Muscle layer of duodenum (tissue), 2 donors: Measurements from ENCODE around the gene RAD54L2.
A peak's percentile ranks its signal among the peaks of the same experiment; 100 is the strongest.
"Not testable (repeated sequence)": the region's sequence is repeated elsewhere in the genome, so short reads cannot be mapped to it uniquely, and the experiment has no call there.

Source experiments
- H3K27ac ChIP-seq: one replicate; pipeline ENCODE4 v1.7.0; 2013; ENCODE audit warnings: mild to moderate bottlenecking, low read length
- H3K27me3 ChIP-seq: one replicate; pipeline ENCODE4 v1.7.0; 2013; ENCODE audit warnings: low read depth, mild to moderate bottlenecking, control low read depth, low read length
- H3K36me3 ChIP-seq, 2 donors: one replicate each; pipeline ENCODE4 v1.7.0; 2013; ENCODE audit warnings: low read length in 2 of 2, control low read depth in 1 of 2, mild to moderate bottlenecking in 1 of 2; ENCODE audit not compliant: insufficient read depth in 2 of 2, control insufficient read depth in 1 of 2
- H3K4me1 ChIP-seq, 2 donors: one replicate each; pipeline ENCODE4 v1.7.0; 2013; ENCODE audit warnings: low read length in 2 of 2, mild to moderate bottlenecking in 2 of 2, control low read depth in 1 of 2, moderate library complexity in 1 of 2; ENCODE audit not compliant: insufficient read depth in 2 of 2, control insufficient read depth in 1 of 2
- H3K4me3 ChIP-seq, 2 donors: one replicate each; pipeline ENCODE4 v1.7.0; 2013; ENCODE audit warnings: low read length in 2 of 2, low read depth in 1 of 2, mild to moderate bottlenecking in 1 of 2
- H3K9me3 ChIP-seq, 2 donors: one replicate each; pipeline ENCODE4 v1.7.0; 2013; ENCODE audit warnings: low read length in 2 of 2, control low read depth in 1 of 2, mild to moderate bottlenecking in 1 of 2; ENCODE audit not compliant: control insufficient read depth in 1 of 2
- donor health status: healthy.

Gene RAD54L2

DNA sequence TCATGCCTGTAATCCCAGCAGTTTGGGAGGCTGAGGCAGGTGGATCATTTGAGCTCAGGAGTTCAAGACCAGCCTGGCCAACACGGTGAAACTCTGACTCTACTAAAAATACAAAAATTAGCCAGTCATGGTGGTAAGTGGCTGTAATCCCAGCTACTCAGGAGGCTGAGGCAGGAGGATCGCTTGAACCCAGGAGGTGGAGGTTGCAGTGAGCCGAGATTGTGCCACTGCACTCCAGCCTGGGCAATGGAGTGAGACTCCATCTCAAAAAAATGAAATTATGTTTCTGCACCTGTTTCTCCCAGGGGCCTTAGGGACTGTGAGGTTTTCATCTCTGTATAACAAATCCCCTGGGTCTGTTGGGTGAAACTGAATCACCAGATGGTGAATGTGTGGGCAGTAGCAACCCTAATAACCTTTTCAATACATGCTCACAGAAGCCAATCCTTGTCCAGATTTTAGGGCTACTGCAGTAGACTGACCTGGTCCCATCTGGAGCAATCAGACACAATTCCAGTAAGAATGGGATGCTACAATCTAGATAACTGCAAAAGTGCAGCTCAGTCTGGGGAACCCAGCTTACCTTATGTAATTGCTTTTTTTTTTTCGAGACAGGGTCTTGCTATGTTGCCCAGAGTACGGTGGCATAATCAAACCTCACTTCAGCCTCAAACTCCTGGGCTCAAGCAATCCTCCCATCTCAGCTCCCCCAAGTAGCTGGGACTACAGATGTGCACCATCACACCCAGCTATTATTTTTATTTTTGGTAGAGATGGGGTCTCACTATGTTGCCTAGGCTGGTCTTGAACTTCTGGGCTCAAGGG lies 17.4 kb upstream of the RAD54L2 start:
- H3K9me3 ChIP-seq, H3K27me3 ChIP-seq, H3K4me3 ChIP-seq: not testable (repeated sequence)

DNA sequence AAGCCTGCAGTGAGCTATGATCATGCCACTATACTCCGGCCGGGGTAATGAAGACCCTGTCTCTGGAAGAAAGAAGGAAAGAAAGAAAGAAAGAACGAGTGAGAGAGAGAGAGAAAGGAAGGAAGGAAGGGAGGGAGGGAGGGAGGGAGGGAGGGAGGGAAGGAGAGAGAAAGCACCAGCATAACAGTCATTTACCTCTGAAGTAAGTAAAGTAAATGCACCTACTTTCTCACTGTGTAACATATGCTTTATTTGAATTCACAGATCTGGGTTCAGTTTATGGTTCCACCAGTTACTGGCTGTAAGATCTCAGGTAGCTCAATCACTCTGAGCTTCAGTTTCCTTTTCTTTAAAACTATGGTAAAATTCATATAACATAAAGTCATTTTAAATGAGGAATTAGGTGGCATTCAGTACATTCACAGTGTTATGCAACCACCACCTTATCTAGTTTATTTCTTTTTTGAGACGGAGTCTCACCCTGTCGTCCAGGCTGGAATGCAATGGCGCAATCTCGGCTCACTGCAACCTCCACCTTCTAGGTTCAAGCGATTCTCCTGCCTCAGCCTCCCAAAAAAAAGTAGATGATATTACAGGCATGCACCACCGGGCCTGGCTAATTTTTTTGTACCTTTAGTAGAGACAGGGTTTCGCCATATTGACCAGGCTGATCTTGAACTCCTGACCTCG lies 16.1 kb upstream of the RAD54L2 start:
- Histone ChIP-seq H3K27me3 (no peaks in the 10 kb centered on the region), H3K36me3 (no peaks in the 10 kb centered on the region), H3K27ac (no peak overlapping the region), H3K9me3 (no peaks in the 10 kb centered on the region), H3K4me3 (no peak overlapping the region), H3K4me1 (no peaks in the 10 kb centered on the region)

More for the DNA sequence above, 17.4 kb upstream of the RAD54L2 start:
- not testable (repeated sequence) for H3K36me3 ChIP-seq, H3K27ac ChIP-seq, H3K4me1 ChIP-seq

DNA sequence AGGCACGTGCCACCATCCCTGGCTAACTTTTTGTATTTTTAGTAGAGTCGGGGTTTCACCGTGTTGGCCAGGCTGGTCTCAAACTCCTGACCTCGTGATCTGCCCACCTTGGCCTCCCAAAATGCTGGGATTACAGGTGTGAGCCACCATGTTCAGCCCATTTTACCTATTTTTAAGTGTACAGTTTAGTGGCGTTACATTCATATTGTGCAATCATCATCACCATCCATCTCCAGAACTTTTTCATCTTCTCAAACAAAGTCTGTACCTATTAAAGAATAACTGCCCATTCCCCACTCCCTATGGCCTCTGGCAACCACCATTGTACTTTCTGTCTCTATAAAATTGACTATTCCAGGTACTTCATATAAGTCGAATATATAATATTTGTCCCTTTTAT lies 13.6 kb upstream of the RAD54L2 start:
- not testable (repeated sequence) for H3K36me3 ChIP-seq, H3K27ac ChIP-seq, H3K27me3 ChIP-seq, H3K4me1 ChIP-seq, H3K9me3 ChIP-seq, H3K4me3 ChIP-seq

DNA sequence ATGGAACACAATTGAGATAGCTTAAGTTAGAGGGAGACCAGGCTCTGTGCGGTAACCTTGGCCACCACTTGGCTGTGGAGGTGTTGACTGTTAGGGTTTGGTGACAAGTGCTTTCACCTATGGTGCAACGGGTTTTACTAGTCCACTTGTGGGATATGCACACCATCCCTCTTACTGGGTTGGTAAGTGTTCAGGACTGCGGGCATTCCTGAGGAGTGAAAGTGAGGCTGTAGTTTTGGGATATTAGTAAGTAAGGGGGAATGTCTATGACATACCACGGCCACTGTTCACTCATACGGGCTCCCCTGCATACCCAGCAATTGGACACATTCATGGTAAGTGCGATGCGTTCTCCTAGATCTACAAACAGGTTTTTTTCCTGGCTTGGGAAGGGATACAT lies 8.0 kb upstream of the RAD54L2 start:
- H3K36me3 ChIP-seq = no peaks in the 10 kb centered on the region
- H3K27me3 ChIP-seq = no peaks in the 10 kb centered on the region
- H3K27ac ChIP-seq = no peak overlapping the region
- H3K4me3 ChIP-seq = no peak overlapping the region
- no peaks in the 10 kb centered on the region for H3K9me3 ChIP-seq
- H3K4me1 ChIP-seq = no peaks in the 10 kb centered on the region

DNA sequence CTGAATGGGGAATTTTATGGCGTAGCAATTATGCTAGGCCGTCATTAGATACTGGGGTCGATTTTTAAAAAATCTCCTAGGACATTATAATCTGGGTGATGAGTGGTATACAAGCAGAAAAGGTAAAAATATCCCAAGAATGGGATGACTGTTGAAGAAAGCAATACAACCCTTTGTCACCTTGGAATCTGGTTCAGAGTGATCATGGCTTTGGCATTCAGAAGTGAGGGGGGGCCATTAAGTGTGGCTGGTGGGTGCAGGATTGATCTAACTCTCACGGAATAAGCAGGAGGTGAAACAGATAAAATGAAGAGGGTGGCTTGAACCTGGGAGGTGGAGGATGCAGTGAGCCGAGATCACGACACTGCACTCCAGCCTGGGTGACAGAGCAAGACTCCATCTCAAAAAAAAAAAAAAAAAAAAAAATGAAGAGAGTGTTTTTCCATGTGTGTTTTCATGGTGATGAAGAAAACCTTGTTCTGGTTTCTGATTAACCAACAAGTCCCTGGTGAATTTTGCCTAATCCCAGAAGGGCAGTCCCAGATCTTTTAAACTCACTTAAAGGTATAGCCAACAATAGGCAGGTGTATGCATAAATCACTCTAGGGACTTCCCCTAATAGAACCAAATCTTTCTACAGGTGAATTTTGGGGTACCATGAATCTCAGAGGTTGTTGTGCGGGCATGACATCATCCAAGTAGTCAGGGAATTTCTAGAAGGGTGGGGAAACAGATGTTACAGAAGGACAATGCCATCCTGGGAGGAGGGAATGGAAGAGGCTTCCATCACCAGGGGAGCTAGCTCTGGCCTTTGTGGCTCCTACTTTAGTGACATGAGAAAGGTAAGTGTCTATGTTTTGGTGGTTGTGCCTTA lies 3.1 kb upstream of the RAD54L2 start:
- Histone ChIP-seq H3K27ac (no peak overlapping the region), H3K4me1 (peaks cover 15 to 17% of the 10 kb centered on the region in 2 donors), H3K36me3 (no peaks in the 10 kb centered on the region), H3K27me3 (no peaks in the 10 kb centered on the region), H3K4me3 (no peak overlapping the region), H3K9me3 (no peaks in the 10 kb centered on the region)

DNA sequence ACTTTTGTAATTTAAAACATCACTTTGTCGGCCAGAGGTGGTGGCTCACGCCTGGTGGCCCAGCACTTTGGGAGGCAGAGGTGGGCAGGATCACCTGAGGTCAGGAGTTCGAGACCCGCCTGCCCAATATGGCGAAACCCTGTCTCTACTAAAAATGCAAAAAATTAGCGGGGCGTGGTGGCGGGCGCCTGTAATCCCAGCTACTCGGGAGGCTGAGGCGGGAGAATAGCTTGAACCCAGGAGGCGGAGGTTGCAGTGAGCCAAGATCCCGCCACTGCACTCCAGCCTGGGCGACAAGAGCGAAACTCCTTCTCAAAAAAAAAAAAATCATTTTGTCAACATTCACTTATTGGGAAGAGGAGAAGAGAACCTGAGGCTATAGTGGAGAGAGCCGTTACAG lies 888 bp upstream of the RAD54L2 start:
- not testable (repeated sequence) for H3K27me3 ChIP-seq, H3K36me3 ChIP-seq, H3K9me3 ChIP-seq
- peak overlapping the region; percentile 91 for H3K27ac ChIP-seq
- peak overlapping the region; percentile 94 to 96 for H3K4me3 ChIP-seq
- H3K4me1 ChIP-seq = peaks cover 17 to 18% of the 10 kb centered on the region in 2 donors

DNA sequence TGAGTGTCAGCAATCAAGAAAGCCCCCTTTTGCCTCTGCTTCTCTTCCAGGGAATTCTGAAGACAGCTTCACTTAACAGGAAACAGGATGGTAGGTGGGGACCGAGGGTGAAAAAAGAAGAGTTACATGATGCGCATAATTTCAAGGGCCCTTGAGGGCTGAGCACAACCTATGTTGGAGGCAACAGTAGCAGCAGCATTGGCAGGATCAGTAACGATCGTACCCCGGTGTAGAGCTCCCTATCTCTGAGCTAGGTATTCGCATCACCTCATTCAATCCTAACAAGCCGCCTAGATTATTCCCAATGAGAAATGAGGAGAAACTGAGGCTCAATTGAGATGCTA lies 432 bp upstream of the RAD54L2 start:
- peaks cover 3% of the 10 kb centered on the region in 2 donors for H3K36me3 ChIP-seq
- peak overlapping the region; percentile 91 for H3K27ac ChIP-seq
- H3K9me3 ChIP-seq = no peaks in the 10 kb centered on the region
- H3K27me3 ChIP-seq = no peaks in the 10 kb centered on the region
- peaks cover 17 to 18% of the 10 kb centered on the region in 2 donors for H3K4me1 ChIP-seq
- peak overlapping the region; percentile 94 to 96 for H3K4me3 ChIP-seq

DNA sequence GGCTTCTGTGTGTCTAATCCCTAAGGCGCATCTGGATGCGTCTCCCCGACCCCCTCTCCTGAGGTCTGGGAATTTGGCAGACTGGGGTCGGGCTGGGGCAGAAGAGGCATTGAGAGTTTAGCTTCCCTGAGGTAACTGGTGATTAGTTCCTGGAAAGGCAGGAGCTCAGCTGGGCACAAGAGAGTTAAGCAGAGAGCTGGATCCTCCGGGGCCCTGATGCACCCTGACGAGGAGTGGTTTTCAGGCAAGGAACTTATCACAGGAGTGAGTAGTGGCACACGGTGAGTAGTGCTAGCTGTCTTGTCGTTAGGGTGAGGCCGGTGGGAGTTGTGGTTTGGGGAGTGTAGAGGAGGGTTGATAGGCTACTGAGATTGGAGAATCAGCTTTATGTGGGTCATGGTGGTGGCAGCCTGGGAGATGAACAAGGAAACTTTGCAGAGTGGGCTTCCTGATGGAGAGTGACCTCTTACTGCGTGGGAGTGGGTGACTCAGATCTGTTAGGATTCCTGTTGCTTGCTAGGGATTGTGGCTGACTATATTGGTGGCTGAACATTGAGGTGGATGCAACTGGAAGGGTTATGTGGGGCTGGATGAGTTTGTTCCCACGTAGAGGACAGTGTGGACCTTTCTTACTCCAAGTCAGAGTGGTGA lies 897 bp downstream of the RAD54L2 start:
- Histone ChIP-seq H3K9me3 (no peaks in the 10 kb centered on the region), H3K4me3 (peak overlapping the region; percentile 49 to 96), H3K4me1 (peaks cover 17 to 18% of the 10 kb centered on the region in 2 donors), H3K27me3 (no peaks in the 10 kb centered on the region), H3K36me3 (peaks cover 3% of the 10 kb centered on the region in 2 donors), H3K27ac (peak overlapping the region; percentile 42)

DNA sequence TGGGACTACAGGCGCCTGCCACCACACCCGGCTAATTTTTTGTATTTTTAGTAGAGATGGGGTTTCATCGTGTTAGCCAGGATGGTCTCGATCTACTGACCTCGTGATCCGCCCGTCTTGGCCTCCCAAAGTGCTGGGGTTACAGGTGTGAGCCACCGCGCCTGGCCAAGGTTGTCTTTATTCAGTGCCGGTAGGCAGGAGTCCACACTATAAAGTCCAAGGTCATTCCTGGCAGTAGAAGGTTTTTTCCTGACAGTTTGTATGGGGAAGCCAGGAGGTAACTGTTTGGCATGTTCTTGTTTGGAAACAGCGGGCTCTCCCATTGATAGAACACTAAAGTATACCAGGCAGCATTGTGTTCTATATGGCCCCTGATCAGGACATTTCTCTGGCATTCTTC lies 4.1 kb downstream of the RAD54L2 start:
- H3K4me3 ChIP-seq, H3K9me3 ChIP-seq, H3K27me3 ChIP-seq, H3K27ac ChIP-seq, H3K36me3 ChIP-seq: not testable (repeated sequence)
- H3K4me1 ChIP-seq = peaks cover 15 to 17% of the 10 kb centered on the region in 2 donors

DNA sequence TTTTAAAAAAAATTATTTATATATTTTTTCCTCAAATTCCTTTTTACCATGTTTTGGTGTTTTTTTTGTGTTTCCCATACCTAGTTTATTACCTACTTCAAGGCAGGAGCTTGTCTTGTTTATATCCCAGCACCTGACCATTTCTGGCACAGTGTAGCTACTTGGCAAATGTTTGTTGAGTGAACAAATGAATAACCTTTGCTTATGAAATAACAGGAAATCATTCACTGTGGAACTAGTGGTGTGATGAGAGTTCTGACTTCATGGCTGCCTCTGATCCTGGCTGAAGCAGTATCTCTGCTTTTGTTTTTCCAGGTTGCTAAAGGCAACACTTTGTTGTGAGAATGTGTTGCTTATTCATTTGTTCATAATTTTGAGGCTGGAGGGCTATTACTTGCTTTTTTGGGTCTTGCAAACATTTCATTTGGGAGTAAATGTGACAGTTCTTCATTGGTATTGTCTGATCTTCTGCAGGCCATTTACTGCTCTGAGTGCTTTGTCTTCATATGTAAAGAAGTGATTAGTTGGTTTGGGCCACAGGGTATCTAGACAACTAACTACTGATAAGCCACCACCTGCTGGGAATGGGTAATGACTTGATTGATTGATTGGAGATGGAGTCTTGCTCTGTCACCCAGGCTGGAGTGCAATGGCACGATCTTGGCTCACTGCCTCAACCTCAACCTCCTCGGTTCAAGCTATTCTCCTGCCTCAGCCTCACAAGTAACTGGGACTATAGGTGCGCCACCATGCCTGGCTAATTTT lies 5.7 kb downstream of the RAD54L2 start:
- Histone ChIP-seq H3K4me3 (no peak overlapping the region), H3K27ac (no peak overlapping the region), H3K4me1 (peaks cover 10 to 11% of the 10 kb centered on the region in 2 donors), H3K27me3 (no peaks in the 10 kb centered on the region), H3K36me3 (peaks cover 3 to 5% of the 10 kb centered on the region in 2 donors), H3K9me3 (no peaks in the 10 kb centered on the region)
